ENCODE data around the gene OTP. TPM values are rescaled to one million over a fixed set of nuclear protein-coding genes. Genes with fewer than 3 reads are reported as not detected.

The OTP gene
- total and polyA plus RNA-seq, 2 donors = 0.05 to 0.18 TPM

DNA sequence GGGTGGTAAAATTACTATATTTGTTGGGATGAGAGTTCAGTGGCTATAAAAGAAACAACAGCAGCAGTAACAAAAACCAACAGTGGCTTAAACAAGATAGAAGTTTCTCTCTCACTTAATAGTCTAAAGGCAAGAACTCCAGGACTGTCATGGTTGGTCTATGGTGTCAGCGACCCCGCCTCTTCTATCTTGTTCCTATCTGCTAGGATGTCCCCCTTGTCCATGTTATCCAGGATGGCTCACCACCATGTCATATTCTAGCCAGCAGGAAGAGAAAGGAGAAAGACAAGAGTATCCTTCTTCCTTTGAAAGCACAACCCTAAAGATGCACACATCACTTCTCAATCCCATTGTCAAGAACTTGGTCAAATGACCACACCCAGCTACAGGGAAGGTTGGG, 11.3 kb upstream of the OTP start:
- Histone ChIP-seq H3K27ac (ENCODE audit: low read depth in 1 of 2, low read length in 1 of 2) (no peak overlapping the region), H3K36me3 (ENCODE audit: control insufficient read depth in 2 of 2, insufficient read depth in 2 of 2, low read length in 1 of 2) (no peaks in the 10 kb centered on the region), H3K4me3 (ENCODE audit: low read length in 2 of 2) (no peak overlapping the region), H3K9me3 (ENCODE audit: control insufficient read depth in 2 of 2, insufficient read depth in 1 of 2, low read length in 1 of 2) (no peaks in the 10 kb centered on the region), H3K27me3 (ENCODE audit: control insufficient read depth in 2 of 2, insufficient read depth in 1 of 2, low read length in 1 of 2) (peaks cover 30 to 75% of the 10 kb centered on the region in 2 donors), H3K4me1 (ENCODE audit: control insufficient read depth in 2 of 2, insufficient read depth in 2 of 2, low read length in 2 of 2) (peaks cover 2 to 4% of the 10 kb centered on the region in 2 donors)
- 89% methylated on average over 2 of the region's 2 CpGs for WGBS
- no peak for DNase-seq (ENCODE audit: low read depth in 6 of 9, low spot score in 9 of 9)

DNA sequence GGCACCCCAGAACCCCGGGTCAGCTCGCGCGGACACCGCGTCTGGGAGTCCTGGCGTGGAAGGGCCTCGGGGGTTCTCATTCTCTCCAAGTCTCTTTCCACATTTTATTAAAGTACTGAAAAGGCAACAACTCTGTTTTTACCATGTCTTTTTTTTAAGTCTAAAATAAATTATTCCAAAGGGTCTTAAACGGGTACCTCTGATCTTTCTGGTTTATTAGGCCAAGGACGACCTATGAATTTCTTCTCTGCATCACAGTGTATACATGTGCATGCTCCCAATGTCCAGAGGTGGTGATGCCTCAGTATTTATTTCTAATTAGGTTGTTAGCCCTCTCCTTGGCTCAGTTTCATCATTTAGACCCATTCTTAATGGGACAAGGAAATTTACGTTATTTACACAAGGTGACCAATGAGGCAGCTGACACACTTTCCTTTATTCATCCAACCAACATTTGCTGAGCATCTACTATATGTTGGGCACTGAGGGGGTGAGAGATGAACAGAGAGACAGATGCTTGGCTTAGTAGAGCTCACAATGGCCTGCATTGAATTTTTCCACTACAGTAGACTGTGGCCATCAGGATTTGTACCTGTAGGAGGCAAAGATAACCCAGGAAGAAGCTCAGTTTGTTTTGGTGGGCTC, 7.6 kb upstream of the OTP start:
- DNase-seq (ENCODE audit: low read depth in 6 of 9, low spot score in 9 of 9) = no peak
- WGBS = 53% methylated on average over 11 of the region's 11 CpGs
- Histone ChIP-seq H3K27ac (ENCODE audit: low read depth in 1 of 2, low read length in 1 of 2) (no peak overlapping the region), H3K27me3 (ENCODE audit: control insufficient read depth in 2 of 2, insufficient read depth in 1 of 2, low read length in 1 of 2) (peaks cover 57 to 94% of the 10 kb centered on the region in 2 donors), H3K4me3 (ENCODE audit: low read length in 2 of 2) (no peak overlapping the region), H3K9me3 (ENCODE audit: control insufficient read depth in 2 of 2, insufficient read depth in 1 of 2, low read length in 1 of 2) (peaks cover 0 to 5% of the 10 kb centered on the region in 2 donors), H3K36me3 (ENCODE audit: control insufficient read depth in 2 of 2, insufficient read depth in 2 of 2, low read length in 1 of 2) (no peaks in the 10 kb centered on the region), H3K4me1 (ENCODE audit: control insufficient read depth in 2 of 2, insufficient read depth in 2 of 2, low read length in 2 of 2) (peaks cover 2 to 13% of the 10 kb centered on the region in 2 donors)

GRCh38 chr5:77645158-77645994, 6.9 kb upstream of the OTP start:
- DNase-seq (ENCODE audit: low read depth in 6 of 9, low spot score in 9 of 9) = peak in 2 of 9 donors; percentile 22 to 41
- Histone ChIP-seq H3K4me1 (ENCODE audit: control insufficient read depth in 2 of 2, insufficient read depth in 2 of 2, low read length in 2 of 2) (peaks cover 2 to 13% of the 10 kb centered on the region in 2 donors), H3K36me3 (ENCODE audit: control insufficient read depth in 2 of 2, insufficient read depth in 2 of 2, low read length in 1 of 2) (no peaks in the 10 kb centered on the region), H3K4me3 (ENCODE audit: low read length in 2 of 2) (peak overlapping the region in 1 of 2 donors; percentile 30), H3K27me3 (ENCODE audit: control insufficient read depth in 2 of 2, insufficient read depth in 1 of 2, low read length in 1 of 2) (peaks cover 64 to 95% of the 10 kb centered on the region in 2 donors), H3K27ac (ENCODE audit: low read depth in 1 of 2, low read length in 1 of 2) (no peak overlapping the region), H3K9me3 (ENCODE audit: control insufficient read depth in 2 of 2, insufficient read depth in 1 of 2, low read length in 1 of 2) (peaks cover 0 to 9% of the 10 kb centered on the region in 2 donors)
- 2% methylated on average over 80 of the region's 80 CpGs for WGBS

DNA sequence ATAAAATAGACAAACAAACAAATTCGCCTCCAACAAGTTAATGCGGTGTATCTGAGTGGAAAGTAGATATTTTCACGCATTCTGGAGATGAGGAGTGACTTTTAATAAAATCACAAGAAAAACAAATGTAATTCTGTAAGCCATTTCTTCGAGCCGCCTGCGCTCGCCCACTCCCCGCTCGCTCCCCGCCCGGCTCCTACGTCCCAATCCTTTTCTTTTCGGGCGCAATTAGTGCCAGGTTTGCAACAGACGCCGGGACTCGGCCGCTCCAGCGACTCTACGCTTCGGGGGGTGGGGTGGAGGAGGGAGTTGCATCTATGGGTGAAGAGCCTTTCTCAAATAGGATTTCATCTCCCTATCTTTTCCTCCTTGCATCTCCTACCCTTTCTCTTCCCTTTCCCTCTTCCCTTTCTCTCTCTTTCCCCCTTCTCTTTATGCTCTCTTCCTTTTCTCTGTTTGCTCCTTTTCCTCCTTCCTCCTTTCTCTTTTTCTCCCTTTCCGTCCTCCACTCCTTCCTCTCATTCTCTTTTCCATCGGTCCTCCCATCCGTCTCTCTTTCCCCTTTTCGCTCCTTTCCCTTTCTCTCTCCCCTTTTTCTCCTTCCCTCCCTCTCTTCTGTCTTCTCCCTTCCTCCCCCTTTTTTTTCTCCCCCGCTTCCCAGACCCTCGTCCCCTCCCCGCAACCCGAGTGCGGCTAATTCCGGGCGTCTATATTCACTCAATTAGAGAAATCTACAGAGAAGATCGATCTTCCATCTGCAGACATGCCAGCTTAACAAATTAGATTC, 6.1 kb upstream of the OTP start:
- Histone ChIP-seq H3K4me3 (ENCODE audit: low read length in 2 of 2) (peak overlapping the region in 1 of 2 donors; percentile 30), H3K27ac (ENCODE audit: low read depth in 1 of 2, low read length in 1 of 2) (no peak overlapping the region), H3K36me3 (ENCODE audit: control insufficient read depth in 2 of 2, insufficient read depth in 2 of 2, low read length in 1 of 2) (no peaks in the 10 kb centered on the region), H3K4me1 (ENCODE audit: control insufficient read depth in 2 of 2, insufficient read depth in 2 of 2, low read length in 2 of 2) (peaks cover 2 to 13% of the 10 kb centered on the region in 2 donors), H3K27me3 (ENCODE audit: control insufficient read depth in 2 of 2, insufficient read depth in 1 of 2, low read length in 1 of 2) (peaks cover 66 to 95% of the 10 kb centered on the region in 2 donors), H3K9me3 (ENCODE audit: control insufficient read depth in 2 of 2, insufficient read depth in 1 of 2, low read length in 1 of 2) (peaks cover 0 to 9% of the 10 kb centered on the region in 2 donors)
- DNase-seq (ENCODE audit: low read depth in 6 of 9, low spot score in 9 of 9) = peak in 1 of 9 donors; percentile 10
- 15% methylated on average over 33 of the region's 33 CpGs for WGBS

GRCh38 chr5:77643654-77644370, 5.3 kb upstream of the OTP start:
- Histone ChIP-seq H3K27ac (ENCODE audit: low read depth in 1 of 2, low read length in 1 of 2) (no peak overlapping the region), H3K9me3 (ENCODE audit: control insufficient read depth in 2 of 2, insufficient read depth in 1 of 2, low read length in 1 of 2) (peaks cover 0 to 9% of the 10 kb centered on the region in 2 donors), H3K27me3 (ENCODE audit: control insufficient read depth in 2 of 2, insufficient read depth in 1 of 2, low read length in 1 of 2) (peaks cover 71 to 99% of the 10 kb centered on the region in 2 donors), H3K4me3 (ENCODE audit: low read length in 2 of 2) (no peak overlapping the region), H3K36me3 (ENCODE audit: control insufficient read depth in 2 of 2, insufficient read depth in 2 of 2, low read length in 1 of 2) (no peaks in the 10 kb centered on the region), H3K4me1 (ENCODE audit: control insufficient read depth in 2 of 2, insufficient read depth in 2 of 2, low read length in 2 of 2) (peaks cover 2 to 13% of the 10 kb centered on the region in 2 donors)
- WGBS = 9% methylated on average over 28 of the region's 28 CpGs
- DNase-seq (ENCODE audit: low read depth in 6 of 9, low spot score in 9 of 9) = peak in 1 of 9 donors; percentile 14

GRCh38 chr5:77642738-77643653, 4.5 kb upstream of the OTP start:
- Histone ChIP-seq H3K4me3 (ENCODE audit: low read length in 2 of 2) (no peak overlapping the region), H3K4me1 (ENCODE audit: control insufficient read depth in 2 of 2, insufficient read depth in 2 of 2, low read length in 2 of 2) (peaks cover 2 to 13% of the 10 kb centered on the region in 2 donors), H3K9me3 (ENCODE audit: control insufficient read depth in 2 of 2, insufficient read depth in 1 of 2, low read length in 1 of 2) (peaks cover 0 to 9% of the 10 kb centered on the region in 2 donors), H3K27me3 (ENCODE audit: control insufficient read depth in 2 of 2, insufficient read depth in 1 of 2, low read length in 1 of 2) (peaks cover 76 to 99% of the 10 kb centered on the region in 2 donors), H3K36me3 (ENCODE audit: control insufficient read depth in 2 of 2, insufficient read depth in 2 of 2, low read length in 1 of 2) (no peaks in the 10 kb centered on the region), H3K27ac (ENCODE audit: low read depth in 1 of 2, low read length in 1 of 2) (no peak overlapping the region)
- DNase-seq (ENCODE audit: low read depth in 6 of 9, low spot score in 9 of 9) = peak in 1 of 9 donors; percentile 8
- 12% methylated on average over 21 of the region's 21 CpGs for WGBS

- WGBS = 17% methylated on average over 19 of the region's 19 CpGs
- Histone ChIP-seq H3K27ac (ENCODE audit: low read depth in 1 of 2, low read length in 1 of 2) (no peak overlapping the region), H3K4me3 (ENCODE audit: low read length in 2 of 2) (no peak overlapping the region), H3K36me3 (ENCODE audit: control insufficient read depth in 2 of 2, insufficient read depth in 2 of 2, low read length in 1 of 2) (no peaks in the 10 kb centered on the region), H3K9me3 (ENCODE audit: control insufficient read depth in 2 of 2, insufficient read depth in 1 of 2, low read length in 1 of 2) (peaks cover under 1 to 10% of the 10 kb centered on the region in 2 donors), H3K27me3 (ENCODE audit: control insufficient read depth in 2 of 2, insufficient read depth in 1 of 2, low read length in 1 of 2) (peaks cover 84 to 99% of the 10 kb centered on the region in 2 donors), H3K4me1 (ENCODE audit: control insufficient read depth in 2 of 2, insufficient read depth in 2 of 2, low read length in 2 of 2) (peaks cover 2 to 13% of the 10 kb centered on the region in 2 donors)
- no peak for DNase-seq (ENCODE audit: low read depth in 6 of 9, low spot score in 9 of 9)
Measured at GRCh38 chr5:77641963-77642737, 3.6 kb upstream of the OTP start.

Measured in thymus (tissue), 11 donors.